ENCODE data around the gene THBS3. TPM values are rescaled to one million over a fixed set of nuclear protein-coding genes. Genes with fewer than 3 reads are reported as not detected.

THBS3 gene
- total and polyA plus RNA-seq, 5 donors from 2014 or later, result 2.7 to 18.4 (median 3.7) TPM

DNA sequence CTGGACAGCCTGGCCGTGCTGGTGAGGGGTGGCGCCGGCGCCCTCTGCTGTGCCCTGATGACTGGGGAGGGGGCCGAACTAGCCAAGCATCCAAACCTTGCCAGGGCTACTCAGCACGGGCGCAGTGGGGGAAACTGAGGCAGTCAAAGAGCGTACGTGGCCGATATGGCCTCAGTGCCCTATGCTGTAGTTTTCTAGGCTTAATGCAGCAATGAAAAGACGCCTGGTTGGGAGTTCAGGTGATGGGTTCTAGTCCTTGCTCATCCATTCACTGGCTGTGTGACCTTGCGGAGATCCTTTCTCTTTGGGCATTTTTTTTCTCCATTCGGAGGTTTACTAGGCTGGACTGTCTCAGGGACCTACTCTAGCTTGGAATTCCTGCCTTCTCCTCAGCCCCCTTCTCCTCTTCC, 1.6 kb upstream of the THBS3 start:
- Histone ChIP-seq H3K9me3 (ENCODE audit: control insufficient read depth in 2 of 2, low read length in 2 of 2) (no peaks in the 10 kb centered on the region), H3K4me3 (ENCODE audit: low read depth, low read length) (peak overlapping the region; percentile 93), H3K27me3 (ENCODE audit: control insufficient read depth, insufficient read depth, low read length) (no peaks in the 10 kb centered on the region), H3K27ac (ENCODE audit: insufficient read depth, low read length, poor library complexity, severe bottlenecking) (peak overlapping the region; percentile 99), H3K4me1 (ENCODE audit: control insufficient read depth, insufficient read depth, low read length, poor library complexity, severe bottlenecking) (peaks cover 27% of the 10 kb centered on the region), H3K36me3 (ENCODE audit: control insufficient read depth, insufficient read depth, low read length) (peaks cover 4% of the 10 kb centered on the region)
- Mint-ChIP-seq H3K4me1 (peaks cover 5 to 27% (median 21%) of the 10 kb centered on the region in 4 donors), H3K27ac (peak overlapping the region; percentile 76 to 95 (median 86)), H3K4me3 (peak overlapping the region; percentile 87 to 96 (median 92)), H3K27me3 (no peaks in the 10 kb centered on the region), H3K9me3 (no peaks in the 10 kb centered on the region), H3K36me3 (peaks cover 5% of the 10 kb centered on the region)
- no peak for DNase-seq
- ATAC-seq (ENCODE audit: low read depth in 2 of 2), result no peak

DNA sequence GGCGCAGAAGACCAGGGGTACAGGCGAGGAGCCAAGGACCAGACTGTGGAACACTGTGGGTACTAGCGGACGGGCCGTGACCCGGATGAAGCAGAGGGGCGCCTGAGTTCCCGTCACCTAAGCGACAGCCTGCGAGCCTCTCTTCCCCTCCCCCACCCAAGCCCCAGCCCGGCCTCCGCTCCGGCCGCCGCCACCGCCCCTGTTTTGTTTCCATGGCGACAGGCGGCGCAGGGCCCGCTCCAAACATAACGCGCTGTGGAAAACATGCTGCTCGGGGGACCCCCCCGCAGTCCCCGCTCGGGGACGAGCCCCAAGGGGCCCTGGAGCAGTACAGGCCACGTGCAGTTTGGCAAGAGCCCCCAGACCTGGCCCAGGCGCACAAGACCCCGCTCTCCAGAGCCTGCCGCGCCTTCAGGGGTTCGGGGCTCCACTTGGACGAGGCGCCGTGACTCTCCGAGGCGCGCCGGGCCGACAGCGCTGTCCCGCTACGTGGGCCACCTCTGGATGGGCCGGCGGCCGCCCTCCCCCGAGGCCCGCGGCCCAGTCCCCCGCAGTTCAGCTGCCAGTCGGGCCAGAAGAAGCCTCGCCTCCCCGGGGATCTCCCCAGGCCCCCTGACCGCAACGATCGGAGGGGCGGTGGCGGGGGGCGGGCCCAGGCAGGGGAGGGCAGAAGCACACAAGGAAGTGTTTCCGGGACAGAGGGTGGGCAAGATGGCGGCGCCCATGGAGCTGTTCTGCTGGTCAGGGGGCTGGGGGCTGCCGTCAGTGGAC, 1.0 kb upstream of the THBS3 start, which contains the start of gene MTX1:
Gene MTX1 (plus strand): TSS at position 155 of the 771 bp plus-strand sequence. CDS start 110 bp downstream, at position 265.
- Mint-ChIP-seq H3K9me3 (no peaks in the 10 kb centered on the region), H3K4me1 (peaks cover 5 to 27% (median 21%) of the 10 kb centered on the region in 4 donors), H3K27ac (peak within 1 kb of the TSS; percentile 93 to 96 (median 95)), H3K27me3 (no peaks in the 10 kb centered on the region), H3K4me3 (peak within 1 kb of the TSS; percentile 87 to 96 (median 92)), H3K36me3 (peaks cover 5% of the 10 kb centered on the region)
- H3K4me3 ChIP-seq (ENCODE audit: low read depth, low read length), result peak within 1 kb of the TSS; percentile 93
- DNase-seq, result peak; percentile 87 to 89 (median 88)
- ATAC-seq (ENCODE audit: low read depth in 2 of 2), result peak; percentile 84
- H3K27ac ChIP-seq (ENCODE audit: insufficient read depth, low read length, poor library complexity, severe bottlenecking), result peak within 1 kb of the TSS; percentile 99
- H3K36me3 ChIP-seq (ENCODE audit: control insufficient read depth, insufficient read depth, low read length), result peaks cover 4% of the 10 kb centered on the region
- H3K27me3 ChIP-seq (ENCODE audit: control insufficient read depth, insufficient read depth, low read length), result no peaks in the 10 kb centered on the region
- peaks cover 27% of the 10 kb centered on the region for H3K4me1 ChIP-seq (ENCODE audit: control insufficient read depth, insufficient read depth, low read length, poor library complexity, severe bottlenecking)
- no peaks in the 10 kb centered on the region for H3K9me3 ChIP-seq (ENCODE audit: control insufficient read depth in 2 of 2, low read length in 2 of 2)

DNA sequence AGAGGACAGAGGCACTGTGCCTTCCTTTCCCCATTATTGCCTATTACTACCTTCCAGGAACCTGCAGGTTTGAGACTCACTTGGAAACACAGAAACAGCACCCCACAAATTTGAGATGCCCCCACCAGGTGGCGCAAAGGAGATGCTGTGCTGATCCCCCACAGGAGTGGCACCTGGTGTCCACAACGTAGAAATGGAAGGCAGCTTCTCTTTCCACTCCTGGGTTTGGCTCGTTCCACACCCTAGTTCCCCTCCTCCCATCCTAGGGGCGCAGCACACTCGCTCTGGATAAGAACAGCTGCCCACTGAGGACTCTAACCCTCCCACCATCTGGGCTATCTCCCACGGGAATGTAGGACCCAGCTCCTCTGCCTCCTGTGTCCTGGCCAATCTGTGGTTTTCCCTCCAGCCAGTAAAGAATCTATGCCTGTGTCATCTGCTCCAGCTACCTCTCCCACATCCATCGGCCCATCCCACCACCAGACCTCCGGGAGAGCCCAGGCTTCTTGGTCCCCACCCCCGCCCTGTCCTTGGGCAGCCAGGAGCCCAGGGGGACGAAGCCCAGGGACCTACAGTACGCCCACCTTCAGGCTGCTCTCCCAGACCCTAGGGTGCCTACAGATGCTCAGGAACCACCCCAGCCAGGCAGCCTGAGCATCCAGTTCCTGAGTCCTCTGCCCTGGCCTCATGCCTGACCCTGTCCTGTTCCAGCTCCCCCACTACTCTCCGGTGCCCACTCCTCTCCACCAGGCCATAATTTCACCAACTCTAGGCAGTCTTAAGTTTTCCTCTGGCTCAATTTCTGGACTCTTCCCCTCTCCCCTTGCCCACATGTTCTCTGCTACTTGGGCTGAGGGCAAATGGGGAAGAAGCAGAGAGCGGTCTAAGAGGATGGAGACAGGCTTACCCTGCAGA, 549 bp downstream of the THBS3 start:
- Mint-ChIP-seq H3K4me3 (peak overlapping the region; percentile 73 to 95 (median 86)), H3K9me3 (no peaks in the 10 kb centered on the region), H3K36me3 (peaks cover 5% of the 10 kb centered on the region), H3K27ac (peak overlapping the region; percentile 91 to 95 (median 95)), H3K4me1 (peaks cover 5 to 27% (median 21%) of the 10 kb centered on the region in 4 donors), H3K27me3 (no peaks in the 10 kb centered on the region)
- Histone ChIP-seq H3K9me3 (ENCODE audit: control insufficient read depth in 2 of 2, low read length in 2 of 2) (no peaks in the 10 kb centered on the region), H3K4me1 (ENCODE audit: control insufficient read depth, insufficient read depth, low read length, poor library complexity, severe bottlenecking) (peaks cover 27% of the 10 kb centered on the region), H3K27me3 (ENCODE audit: control insufficient read depth, insufficient read depth, low read length) (no peaks in the 10 kb centered on the region), H3K36me3 (ENCODE audit: control insufficient read depth, insufficient read depth, low read length) (peaks cover 3% of the 10 kb centered on the region), H3K27ac (ENCODE audit: insufficient read depth, low read length, poor library complexity, severe bottlenecking) (peak overlapping the region; percentile 99), H3K4me3 (ENCODE audit: low read depth, low read length) (no peak overlapping the region)
- peak; percentile 78 to 91 (median 87) for DNase-seq
- ATAC-seq (ENCODE audit: low read depth in 2 of 2), result peak; percentile 53 to 56

DNA sequence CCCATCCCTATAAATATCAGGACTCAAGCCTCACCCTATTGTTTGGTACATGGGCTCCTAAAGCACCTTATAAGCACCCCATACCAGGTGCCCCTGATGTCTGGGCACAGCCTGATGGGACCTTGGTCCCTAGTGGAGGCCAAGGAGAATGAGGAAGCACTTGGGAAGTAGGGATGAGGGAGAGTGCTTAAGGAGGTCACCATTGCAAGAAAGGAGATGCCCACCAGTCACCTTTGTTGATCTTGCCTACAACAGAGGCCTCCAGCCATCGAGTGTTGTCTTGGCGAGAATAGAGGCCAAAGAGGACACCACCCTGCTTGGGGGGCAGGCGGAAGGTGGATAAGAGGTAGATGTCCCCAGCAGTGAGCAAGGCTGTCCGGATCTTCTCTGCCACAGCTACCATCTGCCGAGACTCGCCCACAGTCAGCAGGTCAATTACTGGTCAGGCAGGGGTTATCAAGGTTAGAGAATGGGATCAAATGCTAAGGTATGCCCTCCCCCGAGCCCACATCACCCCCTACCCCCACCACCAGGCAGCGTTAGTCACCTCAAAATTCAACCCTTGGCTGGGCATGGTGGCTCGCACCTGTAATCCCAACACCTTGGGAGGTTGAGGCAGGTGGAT, 1.6 kb downstream of the THBS3 start:
- ATAC-seq (ENCODE audit: low read depth in 2 of 2) (no peak), DNase-seq (no peak)
- peaks cover 27% of the 10 kb centered on the region for H3K4me1 ChIP-seq (ENCODE audit: control insufficient read depth, insufficient read depth, low read length, poor library complexity, severe bottlenecking)
- no peaks in the 10 kb centered on the region for H3K27me3 ChIP-seq (ENCODE audit: control insufficient read depth, insufficient read depth, low read length)
- Mint-ChIP-seq H3K27me3 (no peaks in the 10 kb centered on the region), H3K36me3 (peaks cover 5% of the 10 kb centered on the region), H3K9me3 (no peaks in the 10 kb centered on the region), H3K27ac (no peak overlapping the region), H3K4me1 (peaks cover 5 to 27% (median 21%) of the 10 kb centered on the region in 4 donors), H3K4me3 (peak overlapping the region in 1 of 4 donors; percentile 29)
- no peak overlapping the region for H3K27ac ChIP-seq (ENCODE audit: insufficient read depth, low read length, poor library complexity, severe bottlenecking)
- no peaks in the 10 kb centered on the region for H3K9me3 ChIP-seq (ENCODE audit: control insufficient read depth in 2 of 2, low read length in 2 of 2)
- H3K4me3 ChIP-seq (ENCODE audit: low read depth, low read length), result no peak overlapping the region
- no peaks in the 10 kb centered on the region for H3K36me3 ChIP-seq (ENCODE audit: control insufficient read depth, insufficient read depth, low read length)

DNA sequence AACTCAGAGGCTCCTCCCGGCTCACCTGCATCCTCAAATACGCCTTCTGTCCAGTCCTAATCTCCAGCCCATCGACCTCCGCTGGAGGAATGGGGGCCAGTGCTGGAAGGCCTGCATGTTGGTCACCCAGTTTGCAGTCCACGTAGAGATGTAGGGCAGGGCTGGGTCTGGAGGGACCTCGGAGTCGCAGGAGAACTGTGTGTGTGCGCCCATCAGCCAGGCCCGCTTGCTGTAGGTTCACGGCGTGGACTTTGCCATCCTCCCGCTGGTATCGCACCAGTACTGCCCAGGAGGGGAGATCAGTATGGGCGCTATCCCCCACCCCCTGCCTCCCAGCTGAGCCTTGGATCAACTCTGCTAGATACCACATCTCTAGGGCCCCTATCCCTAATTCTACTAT, 2.7 kb downstream of the THBS3 start:
- H3K27ac Mint-ChIP-seq, result no peak overlapping the region

DNA sequence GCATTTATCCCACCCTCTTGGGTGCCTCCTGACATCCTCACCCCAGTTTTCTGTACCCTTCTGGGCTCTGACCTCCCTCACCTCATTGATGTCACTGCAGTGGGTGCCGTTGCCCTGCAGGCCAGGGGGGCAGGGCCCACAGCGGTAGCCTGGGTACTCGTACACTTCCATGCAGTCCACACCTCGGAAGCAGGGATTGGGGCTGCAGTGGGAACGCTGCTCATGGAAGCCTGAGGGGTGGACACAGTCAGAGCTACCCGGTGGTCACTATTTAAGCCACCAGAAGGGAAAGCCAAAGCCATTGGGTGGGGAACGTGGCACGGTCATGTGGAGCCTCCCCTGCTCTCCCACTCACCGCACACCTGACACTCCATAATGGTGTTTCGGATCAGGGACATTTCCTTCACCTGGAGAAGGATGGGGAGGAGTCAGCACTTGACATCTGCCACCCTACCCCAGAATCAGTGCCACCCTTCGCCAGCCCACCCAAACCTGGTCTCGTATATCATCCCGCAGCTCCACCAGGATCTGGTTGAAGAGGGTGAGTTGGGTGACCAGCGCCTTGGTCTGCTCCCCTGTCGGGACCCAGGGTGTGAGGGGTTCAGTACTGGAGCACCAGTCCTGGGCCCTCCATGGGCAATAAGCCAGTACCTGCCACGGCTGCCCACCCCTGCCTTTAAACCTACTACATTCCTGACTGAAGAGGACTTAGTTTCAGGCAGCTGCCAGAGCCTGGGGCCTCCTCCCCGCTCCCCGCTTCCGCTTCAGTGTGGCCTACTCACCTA, 4.8 kb downstream of the THBS3 start:
- no peak for ATAC-seq (ENCODE audit: low read depth in 2 of 2)
- Mint-ChIP-seq H3K4me1 (peaks cover 0 to 11% (median 10%) of the 10 kb centered on the region in 4 donors), H3K36me3 (peaks cover 7% of the 10 kb centered on the region), H3K27me3 (no peaks in the 10 kb centered on the region), H3K4me3 (peak overlapping the region in 1 of 4 donors; percentile 29), H3K27ac (no peak overlapping the region), H3K9me3 (no peaks in the 10 kb centered on the region)
- H3K9me3 ChIP-seq (ENCODE audit: control insufficient read depth in 2 of 2, low read length in 2 of 2), result no peaks in the 10 kb centered on the region
- H3K4me3 ChIP-seq (ENCODE audit: low read depth, low read length), result no peak overlapping the region
- H3K4me1 ChIP-seq (ENCODE audit: control insufficient read depth, insufficient read depth, low read length, poor library complexity, severe bottlenecking), result peaks cover 11% of the 10 kb centered on the region
- no peaks in the 10 kb centered on the region for H3K36me3 ChIP-seq (ENCODE audit: control insufficient read depth, insufficient read depth, low read length)
- no peak overlapping the region for H3K27ac ChIP-seq (ENCODE audit: insufficient read depth, low read length, poor library complexity, severe bottlenecking)
- H3K27me3 ChIP-seq (ENCODE audit: control insufficient read depth, insufficient read depth, low read length), result no peaks in the 10 kb centered on the region
- DNase-seq, result no peak

More for the DNA sequence above, 2.7 kb downstream of the THBS3 start:
- Histone ChIP-seq H3K9me3 (ENCODE audit: control insufficient read depth in 2 of 2, low read length in 2 of 2) (no peaks in the 10 kb centered on the region), H3K36me3 (ENCODE audit: control insufficient read depth, insufficient read depth, low read length) (no peaks in the 10 kb centered on the region), H3K4me1 (ENCODE audit: control insufficient read depth, insufficient read depth, low read length, poor library complexity, severe bottlenecking) (peaks cover 27% of the 10 kb centered on the region), H3K27ac (ENCODE audit: insufficient read depth, low read length, poor library complexity, severe bottlenecking) (no peak overlapping the region), H3K27me3 (ENCODE audit: control insufficient read depth, insufficient read depth, low read length) (no peaks in the 10 kb centered on the region), H3K4me3 (ENCODE audit: low read depth, low read length) (no peak overlapping the region)
- no peaks in the 10 kb centered on the region for H3K9me3 Mint-ChIP-seq
- H3K4me1 Mint-ChIP-seq, result peaks cover 5 to 26% (median 17%) of the 10 kb centered on the region in 4 donors
- no peak overlapping the region for H3K4me3 Mint-ChIP-seq
- H3K27me3 Mint-ChIP-seq, result no peaks in the 10 kb centered on the region
- ATAC-seq (ENCODE audit: low read depth in 2 of 2) (no peak), DNase-seq (no peak)
- H3K36me3 Mint-ChIP-seq, result peaks cover 4% of the 10 kb centered on the region

DNA sequence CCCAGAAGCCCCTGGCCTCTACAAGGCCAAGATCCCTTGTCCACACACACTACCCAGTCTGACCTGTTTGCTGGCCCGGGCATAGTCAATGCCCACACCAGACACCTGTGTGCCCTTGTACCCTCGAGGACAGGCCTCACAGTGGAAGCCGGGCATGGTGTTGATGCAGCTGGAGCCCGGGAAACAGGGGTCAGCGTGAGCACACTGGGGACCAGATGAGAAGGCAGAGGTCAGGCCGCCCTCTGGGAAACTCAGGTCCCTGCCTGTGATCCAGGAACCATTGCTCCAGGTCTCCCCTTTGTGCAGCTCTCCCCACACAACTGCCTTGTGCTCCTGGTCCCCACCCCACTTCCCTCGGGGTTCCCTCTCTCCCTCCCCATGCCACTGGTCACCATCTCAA, 5.5 kb downstream of the THBS3 start:
- no peaks in the 10 kb centered on the region for H3K27me3 ChIP-seq (ENCODE audit: control insufficient read depth, insufficient read depth, low read length)
- ATAC-seq (ENCODE audit: low read depth in 2 of 2) (no peak), DNase-seq (no peak)
- H3K36me3 ChIP-seq (ENCODE audit: control insufficient read depth, insufficient read depth, low read length), result no peaks in the 10 kb centered on the region
- Mint-ChIP-seq H3K36me3 (peaks cover 7% of the 10 kb centered on the region), H3K4me3 (no peak overlapping the region), H3K27me3 (no peaks in the 10 kb centered on the region), H3K9me3 (no peaks in the 10 kb centered on the region), H3K27ac (no peak overlapping the region), H3K4me1 (peaks cover 0 to 11% (median 6%) of the 10 kb centered on the region in 4 donors)
- no peak overlapping the region for H3K27ac ChIP-seq (ENCODE audit: insufficient read depth, low read length, poor library complexity, severe bottlenecking)
- peaks cover 4% of the 10 kb centered on the region for H3K4me1 ChIP-seq (ENCODE audit: control insufficient read depth, insufficient read depth, low read length, poor library complexity, severe bottlenecking)
- H3K4me3 ChIP-seq (ENCODE audit: low read depth, low read length), result no peak overlapping the region
- no peaks in the 10 kb centered on the region for H3K9me3 ChIP-seq (ENCODE audit: control insufficient read depth in 2 of 2, low read length in 2 of 2)
